K562 (cell line): Measurements from ENCODE around the gene RAB13. TPM values are rescaled to one million over a fixed set of nuclear protein-coding genes. Genes with fewer than 3 reads are reported as not detected.

Source experiments
- CGGBP1 ChIP-seq: fragments of 250-450 bp; sonication (Bioruptor Pico); IDR thresholded peaks from 2 replicates; pipeline ENCODE4 v1.9.0; 2021; ENCODE audit warnings: mild to moderate bottlenecking
- CHD7 ChIP-seq: fragments of 200-600 bp; sonication (generic); IDR thresholded peaks from one replicate; pipeline ENCODE4 v1.6.1; 2012; ENCODE audit warnings: mild to moderate bottlenecking, low read depth, low read length, inconsistent platforms
- ETV5 ChIP-seq: sonication (generic); formaldehyde crosslinking; IDR thresholded peaks from 2 replicates; pipeline ENCODE4 v1.4.0; 2020; ENCODE audit warnings: low read depth, mild to moderate bottlenecking, missing genetic modification reagents
- KDM2B ChIP-seq: fragments of 250-450 bp; sonication (Bioruptor Pico); IDR thresholded peaks from 2 replicates; pipeline ENCODE4 v1.8.0; 2021; ENCODE audit warnings: mild to moderate bottlenecking, moderate library complexity
- RUNX1 ChIP-seq: sonication (generic); IDR thresholded peaks from 2 replicates; pipeline ENCODE4 v1.6.1; 2016; ENCODE audit warnings: antibody characterized with exemption, low read depth
- TCF7 ChIP-seq: sonication (generic); IDR thresholded peaks from 2 replicates; pipeline ENCODE4 v1.6.1; 2016; ENCODE audit warnings: antibody characterized with exemption, borderline replicate concordance
- polyA plus RNA-seq, 8 experiments: library from polyadenylated mRNA; depleted of rRNA in 4 of 8; stranded (reverse) in 5 of 8; unstranded in 3 of 8; fragments of >200 nt; fragmentation: Nextera tagmentation in 2 of 8; fragmentation: Illumina TruSeq in 1 of 8; extraction: Ambion mirVana in 2 of 8; extraction: Trizol in 1 of 8; gene quantifications; 2 replicates each; pipeline versions ENCODE4 v1.2.1 to v1.2.3, GENCODE V29; 2011 to 2014; ENCODE audit warnings: inconsistent platforms in 1 of 8, missing spikeins in 1 of 8
- total RNA-seq, 7 experiments: library from RNA; depleted of rRNA in 6 of 7; stranded (reverse); fragments of >200 nt in 6 of 7; fragmentation: Illumina TruSeq in 2 of 7; extraction: Trizol in 2 of 7; gene quantifications; 2 replicates each; pipeline versions ENCODE4 v1.2.1 to v1.2.3, GENCODE V29; 2011 to 2021; ENCODE audit warnings: low replicate concordance in 1 of 7
- TF ChIP-seq, protein P1 (sequence below): fragments of 250-450 bp; sonication (Bioruptor Pico); IDR thresholded peaks from 2 replicates; pipeline ENCODE4 v1.9.0; 2021; ENCODE audit warnings: mild to moderate bottlenecking, inconsistent platforms

RAB13 gene
- total and polyA plus RNA-seq, 9 of the 15 experiments (the other 6 are each of a cell fraction or from before 2014, with no cell fraction given) = 22.3 to 100 (median 39.8) TPM

- no peak for TF ChIP-seq CHD7
- 0 out of 2 replicates have a peak, but pooled peaks have one; percentile 23 for TF ChIP-seq RUNX1
- peak; percentile 100 for TF ChIP-seq TCF7
- TF ChIP-seq CGGBP1 = peak; percentile 92
- peak; percentile 91 for TF ChIP-seq ETV5 (CRISPR knock-in tag)
- 0 out of 2 replicates have a peak, but pooled peaks have one; percentile 61 for TF ChIP-seq KDM2B (CRISPR knock-in tag)
- TF ChIP-seq, protein P1, sequence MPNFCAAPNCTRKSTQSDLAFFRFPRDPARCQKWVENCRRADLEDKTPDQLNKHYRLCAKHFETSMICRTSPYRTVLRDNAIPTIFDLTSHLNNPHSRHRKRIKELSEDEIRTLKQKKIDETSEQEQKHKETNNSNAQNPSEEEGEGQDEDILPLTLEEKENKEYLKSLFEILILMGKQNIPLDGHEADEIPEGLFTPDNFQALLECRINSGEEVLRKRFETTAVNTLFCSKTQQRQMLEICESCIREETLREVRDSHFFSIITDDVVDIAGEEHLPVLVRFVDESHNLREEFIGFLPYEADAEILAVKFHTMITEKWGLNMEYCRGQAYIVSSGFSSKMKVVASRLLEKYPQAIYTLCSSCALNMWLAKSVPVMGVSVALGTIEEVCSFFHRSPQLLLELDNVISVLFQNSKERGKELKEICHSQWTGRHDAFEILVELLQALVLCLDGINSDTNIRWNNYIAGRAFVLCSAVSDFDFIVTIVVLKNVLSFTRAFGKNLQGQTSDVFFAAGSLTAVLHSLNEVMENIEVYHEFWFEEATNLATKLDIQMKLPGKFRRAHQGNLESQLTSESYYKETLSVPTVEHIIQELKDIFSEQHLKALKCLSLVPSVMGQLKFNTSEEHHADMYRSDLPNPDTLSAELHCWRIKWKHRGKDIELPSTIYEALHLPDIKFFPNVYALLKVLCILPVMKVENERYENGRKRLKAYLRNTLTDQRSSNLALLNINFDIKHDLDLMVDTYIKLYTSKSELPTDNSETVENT (CRISPR knock-in tag) = peak; percentile 65; the same call in 1 of the 2 replicates
These were observed 4.5 kb upstream of the RAB13 start, which contains the start of gene RPS27 (continued) for GRCh38 chr1:153990468-153991150.
